Effector memory CD8-positive, alpha-beta T cell (primary cell): ENCODE results near the gene SLAMF6.
"Not testable (repeated sequence)": the region's sequence is repeated elsewhere in the genome, so short reads cannot be mapped to it uniquely, and the experiment has no call there.

Experiments
- ATAC-seq: fragments of 150-1000 bp; cut with Tn5 transposase; replicated peaks from 2 replicates; pipeline ENCODE4 v1.10.0; 2021; ENCODE audit warnings: mild to moderate bottlenecking, moderate library complexity
- DNase-seq, 3 experiments: peaks; one replicate each; pipeline ENCODE4 v3.0.0; 2021
- H3K27ac Mint-ChIP-seq, 2 donors: one replicate each; pipeline ENCODE4 v1.8.0; 2022; ENCODE audit warnings: mild to moderate bottlenecking in 2 of 2, mixed read lengths in 2 of 2, moderate library complexity in 2 of 2
- H3K27me3 Mint-ChIP-seq, 2 donors: one replicate each; pipeline ENCODE4 v1.8.0; 2022; ENCODE audit warnings: mixed read lengths in 2 of 2
- H3K36me3 Mint-ChIP-seq: one replicate; pipeline ENCODE4 v1.8.0; 2022; ENCODE audit warnings: mild to moderate bottlenecking, moderate library complexity, mixed read lengths; ENCODE audit not compliant: insufficient read depth
- H3K4me1 Mint-ChIP-seq, 2 donors: one replicate each; pipeline ENCODE4 v1.8.0; 2022; ENCODE audit warnings: low read depth in 2 of 2, mixed read lengths in 2 of 2
- H3K4me3 Mint-ChIP-seq, 2 donors: one replicate each; pipeline ENCODE4 v1.8.0; 2022; ENCODE audit warnings: mild to moderate bottlenecking in 2 of 2, mixed read lengths in 2 of 2, moderate library complexity in 2 of 2
- H3K9me3 Mint-ChIP-seq, 2 donors: one replicate each; pipeline ENCODE4 v1.8.0; 2022; ENCODE audit warnings: mixed read lengths in 2 of 2

The SLAMF6 gene

GRCh38 chr1:160489513-160490261 lies 33.4 kb downstream of the SLAMF6 start:
- H3K4me1 Mint-ChIP-seq, result peaks cover 19 to 25% of the 10 kb centered on the region in 2 donors
- H3K27ac Mint-ChIP-seq, result no peak overlapping the region
- no peak for DNase-seq
- H3K9me3 Mint-ChIP-seq, result no peaks in the 10 kb centered on the region
- no peaks in the 10 kb centered on the region for H3K27me3 Mint-ChIP-seq
- H3K4me3 Mint-ChIP-seq, result no peak overlapping the region
- ATAC-seq, result no peak
- H3K36me3 Mint-ChIP-seq, result peaks cover 52% of the 10 kb centered on the region

DNA sequence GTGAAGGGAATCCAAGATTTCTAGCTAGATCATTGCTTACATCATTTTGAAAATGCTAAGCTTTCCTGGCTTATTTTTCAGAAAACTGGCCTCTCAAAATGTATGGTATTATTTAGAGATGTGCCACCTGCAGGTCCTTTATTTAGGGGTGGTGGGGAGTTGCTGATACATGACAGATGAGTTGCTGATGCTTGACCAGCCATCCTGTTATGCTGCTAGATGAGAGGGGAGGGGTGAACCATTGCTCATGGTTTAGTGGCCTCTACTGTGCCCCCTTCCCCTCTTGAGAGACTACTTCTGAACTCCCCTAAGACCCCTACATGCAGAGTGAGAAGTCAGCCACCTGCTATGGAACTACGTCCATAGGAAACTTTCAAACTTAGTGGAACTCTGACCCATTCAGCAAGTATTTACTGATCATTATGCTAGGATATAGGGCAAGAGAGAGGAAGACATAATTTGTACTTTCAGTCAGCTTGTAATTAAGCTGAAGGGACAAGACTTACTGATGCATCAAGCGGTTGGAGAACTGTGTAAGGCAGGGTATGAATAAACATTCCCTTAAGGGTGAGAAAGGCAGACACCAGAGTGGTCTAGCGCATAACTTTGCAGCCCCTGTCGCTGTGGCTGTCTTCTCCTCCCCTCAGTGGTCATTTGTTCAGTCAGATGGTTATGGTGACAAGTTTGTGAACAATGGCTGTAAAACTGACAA lies 34.6 kb downstream of the SLAMF6 start:
- Mint-ChIP-seq H3K36me3 (peaks cover 54% of the 10 kb centered on the region), H3K9me3 (no peaks in the 10 kb centered on the region), H3K4me3 (no peak overlapping the region), H3K27ac (no peak overlapping the region), H3K4me1 (peaks cover 15 to 25% of the 10 kb centered on the region in 2 donors), H3K27me3 (no peaks in the 10 kb centered on the region)
- ATAC-seq (no peak), DNase-seq (no peak)

GRCh38 chr1:160486453-160486852 lies 36.6 kb downstream of the SLAMF6 start:
- Mint-ChIP-seq H3K9me3 (no peaks in the 10 kb centered on the region), H3K27ac (peak overlapping the region; percentile 49 to 78), H3K36me3 (peaks cover 56% of the 10 kb centered on the region), H3K27me3 (no peaks in the 10 kb centered on the region), H3K4me3 (no peak overlapping the region), H3K4me1 (peaks cover 23 to 37% of the 10 kb centered on the region in 2 donors)
- DNase-seq, result no peak
- ATAC-seq, result no peak

GRCh38 chr1:160483505-160484185 lies 39.4 kb downstream of the SLAMF6 start:
- peaks cover 0 to 2% of the 10 kb centered on the region in 2 donors for H3K9me3 Mint-ChIP-seq
- ATAC-seq (no peak), DNase-seq (no peak)
- H3K4me1 Mint-ChIP-seq, result peaks cover 30 to 44% of the 10 kb centered on the region in 2 donors
- no peaks in the 10 kb centered on the region for H3K27me3 Mint-ChIP-seq
- no peak overlapping the region for H3K4me3 Mint-ChIP-seq
- peak overlapping the region in 1 of 2 donors; percentile 49 for H3K27ac Mint-ChIP-seq
- peaks cover 36% of the 10 kb centered on the region for H3K36me3 Mint-ChIP-seq

GRCh38 chr1:160481979-160482596 lies 41.0 kb downstream of the SLAMF6 start:
- Mint-ChIP-seq H3K9me3 (peaks cover 0 to 7% of the 10 kb centered on the region in 2 donors), H3K4me1 (peaks cover 29 to 43% of the 10 kb centered on the region in 2 donors), H3K36me3 (peaks cover 24% of the 10 kb centered on the region), H3K4me3 (peak overlapping the region in 1 of 2 donors; percentile 64), H3K27me3 (no peaks in the 10 kb centered on the region), H3K27ac (peak overlapping the region; percentile 49 to 92)
- ATAC-seq, result no peak
- no peak for DNase-seq

DNA sequence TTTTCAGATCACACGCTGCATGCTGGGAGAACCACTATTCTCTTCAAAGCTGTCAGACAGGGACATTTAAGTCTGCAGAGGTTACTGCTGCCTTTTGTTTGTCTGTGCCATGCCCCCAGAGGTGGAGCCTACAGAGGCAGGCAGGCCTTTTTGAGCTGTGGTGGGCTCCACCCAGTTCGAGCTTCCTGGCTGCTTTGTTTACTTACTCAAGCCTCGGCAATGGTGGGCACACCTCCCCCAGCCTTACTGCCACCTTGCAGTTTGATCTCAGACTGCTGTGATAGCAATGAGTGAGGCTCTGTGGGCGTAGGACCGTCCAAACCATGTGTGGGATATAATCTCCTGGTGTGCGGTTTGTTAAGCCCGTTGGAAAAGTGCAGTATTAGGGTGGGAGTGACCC lies 42.3 kb downstream of the SLAMF6 start:
- not testable (repeated sequence) for H3K9me3 Mint-ChIP-seq, H3K27me3 Mint-ChIP-seq, ATAC-seq
- Mint-ChIP-seq H3K4me1 (peaks cover 29 to 43% of the 10 kb centered on the region in 2 donors), H3K27ac (peak overlapping the region; percentile 49 to 92), H3K36me3 (peaks cover 12% of the 10 kb centered on the region), H3K4me3 (peak overlapping the region; percentile 41 to 64)
- DNase-seq, result peak; percentile 30 to 57 (median 36)

- not testable (repeated sequence) for H3K27me3 Mint-ChIP-seq, H3K4me3 Mint-ChIP-seq, ATAC-seq, H3K36me3 Mint-ChIP-seq, H3K9me3 Mint-ChIP-seq, H3K27ac Mint-ChIP-seq, DNase-seq
- peaks cover 27 to 43% of the 10 kb centered on the region in 2 donors for H3K4me1 Mint-ChIP-seq
Observed at GRCh38 chr1:160479091-160479490, 44.0 kb downstream of the SLAMF6 start.

DNA sequence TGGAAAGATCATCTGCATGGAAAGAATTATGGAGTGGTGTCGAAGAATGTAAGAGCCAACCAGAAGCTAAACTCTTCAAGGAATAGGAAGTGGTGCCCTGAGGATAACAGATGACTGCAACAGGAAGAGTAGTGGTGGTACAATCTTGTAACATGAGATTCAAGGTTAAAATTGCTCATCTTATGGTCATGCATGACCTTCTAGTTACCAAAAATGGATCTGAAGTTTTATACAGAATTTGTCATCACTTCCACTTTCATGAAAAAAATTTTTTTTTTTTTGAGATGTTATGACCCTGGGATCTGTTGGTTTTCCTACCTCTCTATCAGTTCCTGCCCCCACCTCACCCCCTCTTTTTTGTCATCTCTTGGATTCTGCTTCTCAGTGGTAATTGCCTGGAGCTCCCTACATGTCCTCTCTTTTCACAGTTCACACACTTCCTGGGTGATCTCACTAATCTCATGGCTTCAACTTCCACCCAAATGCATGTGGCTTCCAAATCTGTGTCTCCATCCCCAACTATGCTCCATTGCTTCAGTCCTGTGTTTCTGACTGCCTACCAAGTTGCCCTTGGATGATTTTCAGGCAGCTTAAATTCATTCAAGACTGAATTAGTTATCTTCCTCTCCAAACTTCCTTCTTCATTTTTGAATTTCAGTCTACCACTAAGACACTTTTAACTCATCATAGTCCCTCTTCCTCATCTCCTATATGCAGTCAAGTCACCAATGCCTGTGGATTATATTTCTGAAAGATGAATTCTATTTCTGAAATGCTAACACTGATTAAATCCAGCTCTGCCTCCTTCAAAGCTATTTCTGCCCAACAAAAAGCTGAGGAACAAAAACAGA lies 48.4 kb downstream of the SLAMF6 start:
- no peaks in the 10 kb centered on the region for H3K27me3 Mint-ChIP-seq
- DNase-seq (no peak), ATAC-seq (no peak)
- H3K4me3 Mint-ChIP-seq, result no peak overlapping the region
- no peaks in the 10 kb centered on the region for H3K36me3 Mint-ChIP-seq
- peaks cover 0 to 4% of the 10 kb centered on the region in 2 donors for H3K9me3 Mint-ChIP-seq
- H3K4me1 Mint-ChIP-seq, result peaks cover 2 to 9% of the 10 kb centered on the region in 2 donors
- no peak overlapping the region for H3K27ac Mint-ChIP-seq

GRCh38 chr1:160472112-160472511 lies 50.9 kb downstream of the SLAMF6 start:
- peaks cover 0 to 7% of the 10 kb centered on the region in 2 donors for H3K4me1 Mint-ChIP-seq
- ATAC-seq, result no peak
- no peak overlapping the region for H3K4me3 Mint-ChIP-seq
- DNase-seq, result no peak
- no peaks in the 10 kb centered on the region for H3K27me3 Mint-ChIP-seq
- no peaks in the 10 kb centered on the region for H3K36me3 Mint-ChIP-seq
- H3K27ac Mint-ChIP-seq, result no peak overlapping the region
- no peaks in the 10 kb centered on the region for H3K9me3 Mint-ChIP-seq

DNA sequence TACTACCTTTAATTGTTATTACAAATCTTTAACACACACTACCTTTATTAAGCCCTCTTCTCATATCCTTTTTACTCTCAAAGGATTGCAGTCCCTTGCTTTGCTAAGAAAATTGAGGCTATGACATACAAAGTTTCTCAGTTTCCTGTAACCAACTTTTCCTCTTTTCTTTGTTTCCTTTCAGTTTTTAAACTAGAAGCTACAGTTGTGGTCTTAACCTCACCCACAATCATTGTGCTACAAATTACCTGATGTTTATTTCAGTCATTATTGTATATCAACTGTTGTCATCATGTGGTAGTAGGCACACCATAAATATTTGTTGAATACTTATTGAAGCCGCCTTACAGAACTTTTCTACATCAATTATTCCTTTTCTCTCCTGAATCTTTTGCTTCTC lies 51.8 kb downstream of the SLAMF6 start:
- peak; percentile 71 for ATAC-seq

GRCh38 chr1:160467576-160467975 lies 55.5 kb downstream of the SLAMF6 start:
- Mint-ChIP-seq H3K4me3 (no peak overlapping the region), H3K27ac (no peak overlapping the region), H3K27me3 (no peaks in the 10 kb centered on the region), H3K9me3 (no peaks in the 10 kb centered on the region), H3K4me1 (peaks cover 7 to 35% of the 10 kb centered on the region in 2 donors), H3K36me3 (peaks cover 3% of the 10 kb centered on the region)
- ATAC-seq (no peak), DNase-seq (no peak)

More for the DNA sequence above, 51.8 kb downstream of the SLAMF6 start:
- Mint-ChIP-seq H3K9me3 (no peaks in the 10 kb centered on the region), H3K4me1 (peaks cover 0 to 16% of the 10 kb centered on the region in 2 donors), H3K27me3 (no peaks in the 10 kb centered on the region), H3K27ac (no peak overlapping the region), H3K4me3 (no peak overlapping the region), H3K36me3 (no peaks in the 10 kb centered on the region)
- no peak for DNase-seq

GRCh38 chr1:160466961-160467360 lies 56.1 kb downstream of the SLAMF6 start:
- no peak overlapping the region for H3K4me3 Mint-ChIP-seq
- peaks cover 7 to 35% of the 10 kb centered on the region in 2 donors for H3K4me1 Mint-ChIP-seq
- H3K9me3 Mint-ChIP-seq, result no peaks in the 10 kb centered on the region
- H3K36me3 Mint-ChIP-seq, result peaks cover 3% of the 10 kb centered on the region
- no peaks in the 10 kb centered on the region for H3K27me3 Mint-ChIP-seq
- no peak for DNase-seq
- no peak overlapping the region for H3K27ac Mint-ChIP-seq
- ATAC-seq, result no peak
